GM06990 (cell line): ENCODE data around the gene GABRR3.

Experiments
- DNase-seq: peaks from one replicate; pipeline ENCODE4 v3.0.0-alpha.2; 2011; ENCODE audit not compliant: insufficient read length; ENCODE audit errors: extremely low read depth
- H3K27me3 ChIP-seq: replicated peaks from 2 replicates; pipeline ENCODE4 v1.6.0; 2011; ENCODE audit warnings: low read length; ENCODE audit not compliant: control insufficient read depth, insufficient read depth
- H3K36me3 ChIP-seq: 2 replicates; pipeline ENCODE4 v1.5.1; 2011; ENCODE audit warnings: low read length; ENCODE audit not compliant: control insufficient read depth, insufficient read depth
- H3K4me3 ChIP-seq: replicated peaks from 2 replicates; pipeline ENCODE4 v1.5.1; 2011; ENCODE audit warnings: low read depth, mild to moderate bottlenecking, control low read depth, low read length
- TF ChIP-seq, protein P1 (sequence below): IDR thresholded peaks from 2 replicates; pipeline ENCODE4 v1.5.1; 2011; ENCODE audit warnings: low read length, control low read depth, mild to moderate bottlenecking, inconsistent platforms; ENCODE audit not compliant: insufficient read depth, poor library complexity, severe bottlenecking

GABRR3 gene

DNA sequence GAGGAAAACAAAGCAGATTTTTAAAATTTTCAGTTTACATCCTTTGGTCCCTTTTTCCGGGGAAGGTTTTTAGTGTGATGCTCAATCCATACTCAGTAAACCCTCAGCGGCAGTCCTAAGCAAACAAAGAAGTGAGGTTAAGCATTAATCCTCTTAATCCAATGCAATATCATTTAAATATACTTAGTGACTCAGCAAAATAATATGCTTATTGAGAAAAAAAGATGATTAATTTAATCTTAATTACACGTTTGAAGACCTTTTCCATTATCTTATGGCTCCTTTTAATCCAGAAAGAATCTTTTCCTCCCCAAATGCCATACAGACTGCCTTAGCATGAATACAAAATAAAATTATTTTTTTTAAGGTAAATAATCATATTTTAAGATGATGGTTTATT is at the start of gene GABRR3:
TSS of gene GABRR3 (minus strand) at position 108 of the 400 bp plus-strand sequence. CDS start 328 bp downstream, outside the sequence.
- H3K4me3 ChIP-seq: no peak within 1 kb of the TSS
- no peak for DNase-seq
- TF ChIP-seq, protein P1, sequence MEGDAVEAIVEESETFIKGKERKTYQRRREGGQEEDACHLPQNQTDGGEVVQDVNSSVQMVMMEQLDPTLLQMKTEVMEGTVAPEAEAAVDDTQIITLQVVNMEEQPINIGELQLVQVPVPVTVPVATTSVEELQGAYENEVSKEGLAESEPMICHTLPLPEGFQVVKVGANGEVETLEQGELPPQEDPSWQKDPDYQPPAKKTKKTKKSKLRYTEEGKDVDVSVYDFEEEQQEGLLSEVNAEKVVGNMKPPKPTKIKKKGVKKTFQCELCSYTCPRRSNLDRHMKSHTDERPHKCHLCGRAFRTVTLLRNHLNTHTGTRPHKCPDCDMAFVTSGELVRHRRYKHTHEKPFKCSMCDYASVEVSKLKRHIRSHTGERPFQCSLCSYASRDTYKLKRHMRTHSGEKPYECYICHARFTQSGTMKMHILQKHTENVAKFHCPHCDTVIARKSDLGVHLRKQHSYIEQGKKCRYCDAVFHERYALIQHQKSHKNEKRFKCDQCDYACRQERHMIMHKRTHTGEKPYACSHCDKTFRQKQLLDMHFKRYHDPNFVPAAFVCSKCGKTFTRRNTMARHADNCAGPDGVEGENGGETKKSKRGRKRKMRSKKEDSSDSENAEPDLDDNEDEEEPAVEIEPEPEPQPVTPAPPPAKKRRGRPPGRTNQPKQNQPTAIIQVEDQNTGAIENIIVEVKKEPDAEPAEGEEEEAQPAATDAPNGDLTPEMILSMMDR: no peak
- H3K36me3 ChIP-seq: no peaks in the 10 kb centered on the region
- no peaks in the 10 kb centered on the region for H3K27me3 ChIP-seq

DNA sequence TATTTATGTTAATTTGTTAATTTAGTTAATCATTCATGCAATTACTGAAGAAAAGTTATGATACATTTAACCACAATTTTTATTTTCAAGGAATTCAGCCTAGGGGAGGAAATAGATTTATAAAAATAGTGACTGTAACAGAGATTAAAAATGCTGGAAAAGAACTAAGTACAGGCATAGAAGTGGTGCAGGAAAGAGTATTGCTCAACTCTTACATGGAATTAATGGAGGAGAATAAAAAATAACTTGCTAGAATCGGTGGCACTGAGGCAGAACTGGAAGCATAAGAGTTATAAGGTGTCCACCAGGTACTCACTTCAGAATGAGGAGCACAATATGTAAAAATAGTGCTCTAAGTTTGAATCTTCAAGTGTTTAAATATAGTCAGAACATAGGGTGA is 38.4 kb upstream of the GABRR3 start:
- TF ChIP-seq, protein P1: no peak
- Histone ChIP-seq H3K4me3 (no peak overlapping the region), H3K27me3 (no peaks in the 10 kb centered on the region), H3K36me3 (no peaks in the 10 kb centered on the region)
- no peak for DNase-seq

DNA sequence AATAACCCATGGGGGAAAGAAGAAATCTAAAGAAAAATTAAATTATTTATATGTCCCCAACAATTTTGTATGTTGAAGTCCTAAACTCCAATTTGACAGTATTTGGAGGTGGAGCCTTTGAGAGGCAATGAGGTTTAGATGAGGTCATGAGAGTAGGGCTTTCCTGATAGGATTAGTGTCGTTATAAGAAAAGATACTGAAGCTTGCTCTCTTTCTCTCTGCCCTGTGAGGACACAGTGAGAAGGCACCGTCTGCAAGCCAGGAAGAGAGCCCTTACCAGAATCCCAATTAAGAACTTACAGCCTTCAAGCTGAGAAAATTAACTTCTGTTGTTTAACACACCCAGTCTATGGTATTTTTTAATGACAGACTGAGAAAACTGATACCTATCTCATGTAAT is 35.7 kb upstream of the GABRR3 start:
- Histone ChIP-seq H3K27me3 (no peaks in the 10 kb centered on the region), H3K36me3 (no peaks in the 10 kb centered on the region), H3K4me3 (no peak overlapping the region)
- no peak for DNase-seq
- TF ChIP-seq, protein P1: no peak

DNA sequence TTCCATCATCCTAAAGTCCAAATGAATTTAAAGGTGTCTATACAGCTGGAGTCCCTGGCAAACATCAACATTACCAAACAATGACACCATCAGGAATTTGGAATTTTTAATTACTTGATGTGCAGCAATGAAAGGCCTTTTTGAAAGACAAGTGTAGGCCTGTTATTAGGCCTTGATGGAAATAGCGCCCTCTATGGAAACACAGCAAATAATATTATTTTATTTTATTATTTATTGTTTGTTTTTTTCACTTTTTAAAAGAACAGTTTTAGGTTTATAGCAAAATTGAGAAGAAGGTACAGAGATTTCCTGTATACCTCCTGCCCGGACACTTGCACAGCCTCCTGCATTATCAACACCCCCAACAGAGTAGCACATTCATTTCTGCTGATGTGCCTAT is 33.7 kb upstream of the GABRR3 start:
- TF ChIP-seq, protein P1: no peak
- no peak overlapping the region for H3K4me3 ChIP-seq
- no peaks in the 10 kb centered on the region for H3K36me3 ChIP-seq
- H3K27me3 ChIP-seq: no peaks in the 10 kb centered on the region
- no peak for DNase-seq

DNA sequence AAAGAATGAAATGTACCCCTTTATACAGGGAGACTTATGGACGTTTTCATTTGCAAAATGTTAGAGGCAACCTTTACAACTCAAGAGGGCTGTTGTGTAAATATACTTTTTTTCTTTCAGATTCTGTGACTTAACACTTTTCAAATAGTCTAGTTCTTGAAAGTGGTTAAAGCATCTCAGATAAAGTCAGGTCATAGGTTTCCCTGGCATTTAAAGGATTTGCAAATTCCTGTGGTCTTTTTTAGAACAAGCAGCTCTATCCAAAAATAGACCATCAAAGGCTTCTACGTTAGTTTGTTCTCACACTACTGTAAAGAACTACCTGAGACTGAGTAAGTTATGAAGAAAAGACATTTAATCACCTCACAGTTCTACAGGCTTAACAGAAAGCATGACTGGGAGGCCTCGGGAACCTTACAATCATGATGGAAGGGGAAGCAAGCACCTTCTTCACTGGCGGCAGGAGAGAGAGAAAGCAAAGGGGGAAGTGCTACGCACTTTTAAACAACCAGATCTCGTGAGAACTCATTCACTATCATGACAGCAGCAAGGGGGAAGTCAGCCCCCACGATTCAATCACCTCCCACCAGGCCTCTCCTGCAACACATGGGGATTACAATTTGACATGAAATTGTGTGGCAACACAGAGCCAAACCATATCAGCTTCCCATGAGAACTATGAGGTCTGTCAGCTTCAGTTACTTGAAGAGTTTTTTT is 23.3 kb upstream of the GABRR3 start:
- no peaks in the 10 kb centered on the region for H3K27me3 ChIP-seq
- no peaks in the 10 kb centered on the region for H3K36me3 ChIP-seq
- DNase-seq: no peak
- H3K4me3 ChIP-seq: no peak overlapping the region
- TF ChIP-seq, protein P1: no peak

DNA sequence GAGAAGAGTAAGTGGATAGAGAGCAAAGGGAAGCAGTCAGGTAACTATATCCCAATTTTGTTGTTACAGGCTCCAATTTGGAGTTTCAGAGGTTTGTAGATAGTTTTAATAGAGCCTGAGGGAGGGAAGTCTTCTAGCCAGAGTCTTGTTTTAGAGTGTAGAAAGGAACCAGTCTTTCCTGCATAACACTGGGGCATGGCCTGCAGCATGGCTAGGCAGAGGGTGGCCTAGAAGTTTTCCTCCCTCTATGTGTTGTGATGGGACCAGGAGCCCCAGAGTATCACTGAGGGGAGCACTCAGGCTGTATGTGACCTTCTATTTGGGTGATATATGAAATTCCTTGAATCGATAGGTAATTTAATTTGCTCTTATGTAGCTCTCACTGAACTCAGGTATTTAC is 22.5 kb upstream of the GABRR3 start:
- no peaks in the 10 kb centered on the region for H3K27me3 ChIP-seq
- no peak for DNase-seq
- TF ChIP-seq, protein P1: no peak
- H3K4me3 ChIP-seq: no peak overlapping the region
- no peaks in the 10 kb centered on the region for H3K36me3 ChIP-seq
